Esophagus muscularis mucosa (tissue), 4 donors: Measurements from ENCODE around the gene DUSP12. TPM values are rescaled to one million over a fixed set of nuclear protein-coding genes. Genes with fewer than 3 reads are reported as not detected.

ENCODE experiments used
- DNase-seq: peaks from one replicate; pipeline ENCODE4 v3.0.0-alpha.2; 2017; ENCODE audit errors: extremely low spot score
- H3K27ac ChIP-seq, 4 donors: fragments of 200-600 bp; sonication (generic); replicated peaks in 1 of 4; 1 replicate in 3 of 4; 2 replicates in 1 of 4; pipeline ENCODE4 v1.5.1; 2016 to 2019; ENCODE audit warnings: mild to moderate bottlenecking in 1 of 4
- H3K27me3 ChIP-seq, 4 donors: fragments of 200-600 bp; sonication (generic); one replicate each; pipeline versions ENCODE4 v1.5.1 to v1.6.0; 2016 to 2019
- H3K36me3 ChIP-seq, 4 donors: fragments of 200-600 bp; sonication (generic); one replicate each; pipeline ENCODE4 v1.5.1; 2016 to 2019
- H3K4me1 ChIP-seq, 4 donors: fragments of 200-600 bp; sonication (generic); one replicate each; pipeline ENCODE4 v1.5.1; 2016 to 2019
- H3K4me3 ChIP-seq, 4 donors: fragments of 200-600 bp; sonication (generic); 1 replicate in 2 of 4; 2 replicates in 2 of 4; pipeline ENCODE4 v1.5.1; 2016 to 2019; ENCODE audit warnings: mild to moderate bottlenecking in 4 of 4, moderate library complexity in 1 of 4
- H3K9me3 ChIP-seq, 4 donors: fragments of 200-600 bp; sonication (generic); 1 replicate in 3 of 4; 2 replicates in 1 of 4; pipeline ENCODE4 v1.5.1; 2016 to 2019
- EP300 ChIP-seq: sonication (generic); formaldehyde crosslinking; IDR thresholded peaks from one replicate; pipeline ENCODE4 v1.6.1; 2017; ENCODE audit warnings: antibody characterized with exemption
- POLR2A ChIP-seq: fragments of 450-650 bp; IDR thresholded peaks from one replicate; pipeline ENCODE4 v1.6.1; 2017; ENCODE audit warnings: antibody characterized with exemption, moderate library complexity, mild to moderate bottlenecking, low read depth
- POLR2AphosphoS5 ChIP-seq, 2 donors: sonication (generic); formaldehyde crosslinking; IDR thresholded peaks; one replicate each; pipeline ENCODE4 v1.6.1; 2017; ENCODE audit warnings: antibody characterized with exemption in 2 of 2
- WGBS: methylation state at CpG from one replicate; pipeline ENCODE4 v1.1.5; 2018; 5-methylcytosine and 5-hydroxymethylcytosine counted together
- intact Hi-C: fragments of 100-400 bp; cut with DNase I; formaldehyde crosslinking; loops from one replicate; pipeline ENCODE4 v1.15.1; 2023
- total RNA-seq, 4 donors: library from RNA; depleted of rRNA; stranded (reverse); fragments of >200 nt; gene quantifications; one replicate each; pipeline versions ENCODE4 v1.1.0 to v1.2.1, GENCODE V29; 2016
- TF ChIP-seq, protein P1 (sequence below), 3 experiments: fragments of 200-600 bp in 2 of 3; fragments of 450-650 bp in 1 of 3; sonication (generic) in 2 of 3; IDR thresholded peaks; one replicate each; pipeline ENCODE4 v1.5.1; 2017 to 2019; ENCODE audit warnings: antibody characterized with exemption in 3 of 3, mild to moderate bottlenecking in 2 of 3, moderate library complexity in 1 of 3

DUSP12 gene
- total RNA-seq, 4 donors from 2014 or later: 12.5 to 26.1 (median 22.8) TPM

DNA sequence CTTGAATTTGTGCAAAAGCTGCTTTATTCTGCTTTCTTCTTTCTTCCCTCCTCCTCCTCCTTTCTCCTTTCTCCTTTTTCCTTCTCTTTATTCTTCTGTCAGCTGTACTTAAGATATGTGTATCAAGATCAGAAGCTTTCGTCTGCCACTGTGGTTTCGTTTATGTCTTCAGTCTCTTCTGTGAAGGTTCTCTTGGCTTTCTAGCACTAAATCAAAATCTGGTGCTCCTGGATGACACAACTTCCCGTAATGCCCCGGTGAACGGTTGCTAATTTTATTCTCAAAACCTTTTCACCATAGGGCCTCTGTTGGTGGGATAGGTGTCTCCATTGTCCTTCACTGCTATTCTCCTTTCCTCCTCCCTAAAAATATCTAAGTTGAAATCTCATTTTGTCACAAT is 21.6 kb downstream of the DUSP12 start:
- Histone ChIP-seq H3K4me3 (no peak overlapping the region), H3K36me3 (no peaks in the 10 kb centered on the region), H3K4me1 (peaks cover 39 to 66% (median 53%) of the 10 kb centered on the region in 4 donors), H3K9me3 (no peaks in the 10 kb centered on the region), H3K27me3 (no peaks in the 10 kb centered on the region), H3K27ac (no peak overlapping the region)
- TF ChIP-seq EP300: no peak
- TF ChIP-seq, protein P1, sequence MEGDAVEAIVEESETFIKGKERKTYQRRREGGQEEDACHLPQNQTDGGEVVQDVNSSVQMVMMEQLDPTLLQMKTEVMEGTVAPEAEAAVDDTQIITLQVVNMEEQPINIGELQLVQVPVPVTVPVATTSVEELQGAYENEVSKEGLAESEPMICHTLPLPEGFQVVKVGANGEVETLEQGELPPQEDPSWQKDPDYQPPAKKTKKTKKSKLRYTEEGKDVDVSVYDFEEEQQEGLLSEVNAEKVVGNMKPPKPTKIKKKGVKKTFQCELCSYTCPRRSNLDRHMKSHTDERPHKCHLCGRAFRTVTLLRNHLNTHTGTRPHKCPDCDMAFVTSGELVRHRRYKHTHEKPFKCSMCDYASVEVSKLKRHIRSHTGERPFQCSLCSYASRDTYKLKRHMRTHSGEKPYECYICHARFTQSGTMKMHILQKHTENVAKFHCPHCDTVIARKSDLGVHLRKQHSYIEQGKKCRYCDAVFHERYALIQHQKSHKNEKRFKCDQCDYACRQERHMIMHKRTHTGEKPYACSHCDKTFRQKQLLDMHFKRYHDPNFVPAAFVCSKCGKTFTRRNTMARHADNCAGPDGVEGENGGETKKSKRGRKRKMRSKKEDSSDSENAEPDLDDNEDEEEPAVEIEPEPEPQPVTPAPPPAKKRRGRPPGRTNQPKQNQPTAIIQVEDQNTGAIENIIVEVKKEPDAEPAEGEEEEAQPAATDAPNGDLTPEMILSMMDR (IDR thresholded peaks at IDR 0.05): no peak
- TF ChIP-seq POLR2A: no peak
- no peak for TF ChIP-seq POLR2AphosphoS5 (IDR thresholded peaks at IDR 0.05)
- WGBS: 62% methylated on average over 5 of the region's 5 CpGs
- no peak for DNase-seq
- intact Hi-C loops: no loop called here

DNA sequence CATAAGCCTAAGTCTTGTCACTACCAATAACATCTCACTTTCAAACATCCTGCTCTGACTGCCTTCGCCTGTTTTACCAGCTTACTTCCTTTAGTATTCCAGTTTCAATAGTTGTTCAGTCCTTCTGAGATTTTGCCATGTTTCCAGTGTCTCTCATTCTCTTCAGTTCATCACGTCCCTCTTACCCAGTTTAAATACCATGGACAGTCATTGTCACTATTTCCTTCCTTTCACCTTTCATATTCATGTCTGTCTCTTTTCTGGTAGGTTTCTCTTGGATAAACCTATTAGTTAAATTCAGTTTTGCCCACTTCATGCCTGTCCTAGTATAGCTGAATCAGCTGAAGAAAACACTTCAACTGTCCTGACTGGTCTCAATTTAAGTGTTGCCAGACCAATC is 22.4 kb downstream of the DUSP12 start:
- no peaks in the 10 kb centered on the region for H3K27me3 ChIP-seq
- H3K36me3 ChIP-seq: no peaks in the 10 kb centered on the region
- 79% methylated on average over 2 of the region's 2 CpGs for WGBS
- no peaks in the 10 kb centered on the region for H3K9me3 ChIP-seq
- DNase-seq: no peak
- intact Hi-C loops: no loop called here
- H3K4me3 ChIP-seq: no peak overlapping the region
- H3K4me1 ChIP-seq: peaks cover 35 to 66% (median 49%) of the 10 kb centered on the region in 4 donors
- peak overlapping the region in 2 of 4 donors; percentile 20 to 37 for H3K27ac ChIP-seq
- no peak for TF ChIP-seq POLR2A
- TF ChIP-seq EP300: no peak
- TF ChIP-seq, protein P1 (IDR thresholded peaks at IDR 0.05): no peak
- no peak for TF ChIP-seq POLR2AphosphoS5 (IDR thresholded peaks at IDR 0.05)

DNA sequence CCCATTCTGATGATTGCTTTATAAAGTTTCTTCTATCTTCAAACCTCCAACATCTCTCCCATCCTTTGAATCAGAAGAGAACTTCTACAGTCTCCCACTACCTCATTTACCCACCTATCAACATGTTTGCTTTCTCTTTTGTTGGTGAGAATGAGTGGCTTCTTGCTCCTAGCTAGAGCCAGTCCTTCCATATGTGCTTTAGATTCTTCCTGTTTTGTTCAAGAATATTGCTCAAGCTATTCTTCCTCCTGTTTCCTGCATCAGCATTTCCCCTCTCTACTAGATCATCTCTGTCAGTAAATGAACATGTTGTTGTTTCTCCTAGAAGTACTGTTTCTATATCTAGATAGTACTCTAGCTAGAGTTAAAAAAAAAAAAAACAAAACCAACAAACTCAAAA is 22.8 kb downstream of the DUSP12 start:
- H3K4me1 ChIP-seq: peaks cover 31 to 61% (median 45%) of the 10 kb centered on the region in 4 donors
- no peaks in the 10 kb centered on the region for H3K36me3 ChIP-seq
- no peaks in the 10 kb centered on the region for H3K9me3 ChIP-seq
- H3K27me3 ChIP-seq: no peaks in the 10 kb centered on the region
- peak overlapping the region in 2 of 4 donors; percentile 20 to 37 for H3K27ac ChIP-seq
- no peak for DNase-seq
- TF ChIP-seq POLR2AphosphoS5 (IDR thresholded peaks at IDR 0.05) (peak in 1 of 2 donors; percentile 24), POLR2A (no peak)
- no peak overlapping the region for H3K4me3 ChIP-seq
- intact Hi-C loops: no loop called here

DNA sequence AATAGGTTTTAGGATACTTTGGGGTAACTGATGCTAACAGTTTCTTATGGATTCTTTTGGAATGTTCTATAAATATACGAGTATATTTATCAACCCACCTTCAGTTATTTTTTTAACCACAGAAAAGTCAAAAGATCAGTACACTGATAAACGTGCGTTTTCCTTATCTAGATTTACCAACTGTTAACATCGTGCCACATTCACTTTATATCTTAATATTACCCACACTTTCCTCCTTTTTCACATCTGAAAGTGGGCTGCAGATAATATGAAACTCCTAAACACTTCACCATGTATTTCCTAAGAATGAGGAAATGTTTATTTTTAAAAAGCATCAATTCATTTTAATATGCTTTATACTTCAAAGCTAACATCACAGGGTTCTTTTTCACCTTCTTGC is 24.2 kb downstream of the DUSP12 start:
- Histone ChIP-seq H3K36me3 (peaks cover 0 to 5% (median 0%) of the 10 kb centered on the region in 4 donors), H3K27me3 (no peaks in the 10 kb centered on the region), H3K27ac (no peak overlapping the region), H3K4me1 (peaks cover 18 to 47% (median 32%) of the 10 kb centered on the region in 4 donors), H3K9me3 (no peaks in the 10 kb centered on the region), H3K4me3 (no peak overlapping the region)
- intact Hi-C loops: no loop called here
- DNase-seq: no peak
- WGBS: 61% methylated on average over 4 of the region's 4 CpGs
- TF ChIP-seq EP300 (no peak), POLR2AphosphoS5 (IDR thresholded peaks at IDR 0.05) (no peak), POLR2A (no peak)
- TF ChIP-seq, protein P1 (IDR thresholded peaks at IDR 0.05): no peak

DNA sequence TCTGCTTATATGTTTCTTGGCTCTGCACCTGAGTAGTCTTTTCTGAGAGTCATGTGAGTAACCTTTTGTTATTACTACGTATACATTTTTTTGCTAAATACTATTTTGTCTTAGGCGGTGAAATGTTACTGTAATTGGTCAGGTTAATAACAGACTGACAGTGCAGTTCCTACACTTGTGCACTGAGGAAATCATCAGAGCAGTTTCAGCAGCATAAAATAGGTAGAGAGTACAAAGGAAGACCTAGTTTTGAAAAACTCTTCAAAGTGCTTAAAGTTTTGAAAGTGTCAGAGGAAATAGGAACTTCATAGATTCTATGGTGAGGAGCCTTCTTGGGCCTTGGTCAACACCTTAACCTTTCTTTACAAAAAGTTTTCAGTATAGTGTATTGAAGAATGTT is 27.7 kb downstream of the DUSP12 start:
- DNase-seq: no peak
- H3K36me3 ChIP-seq: peaks cover 0 to 13% (median 5%) of the 10 kb centered on the region in 4 donors
- intact Hi-C loops: no loop called here
- no peak overlapping the region for H3K27ac ChIP-seq
- TF ChIP-seq EP300 (no peak), POLR2A (no peak), POLR2AphosphoS5 (IDR thresholded peaks at IDR 0.05) (no peak)
- TF ChIP-seq, protein P1 (IDR thresholded peaks at IDR 0.05): no peak
- H3K4me3 ChIP-seq: no peak overlapping the region
- no peaks in the 10 kb centered on the region for H3K27me3 ChIP-seq
- H3K4me1 ChIP-seq: peaks cover under 1 to 23% (median 11%) of the 10 kb centered on the region in 4 donors
- WGBS: 88% methylated on average over 2 of the region's 2 CpGs
- H3K9me3 ChIP-seq: no peaks in the 10 kb centered on the region
